ENCODE data around the gene SUCO. TPM values are rescaled to one million over a fixed set of nuclear protein-coding genes. Genes with fewer than 3 reads are reported as not detected.

SUCO gene
- total and polyA plus RNA-seq, 2 experiments from 2014 or later, result 39.1 to 113 TPM

DNA sequence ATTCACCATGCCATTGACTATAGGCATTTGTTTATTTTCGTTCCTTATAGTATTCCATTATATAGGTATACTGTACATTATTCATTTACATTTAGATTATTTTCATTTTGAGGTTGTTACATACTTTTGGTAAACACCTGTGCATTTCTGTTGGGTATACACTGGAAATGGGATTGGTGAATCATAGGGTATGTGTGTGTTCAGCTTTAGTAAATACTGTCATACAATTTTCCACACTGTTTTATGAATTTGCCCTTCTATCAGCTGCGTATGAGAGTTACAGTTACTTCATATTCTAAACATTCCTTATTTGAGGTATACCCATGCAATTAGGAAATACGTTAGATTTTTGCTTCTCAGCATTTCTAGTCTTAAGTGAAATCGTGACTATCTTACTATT, 70.9 kb downstream of the SUCO start:
- Histone ChIP-seq H3K79me2 (peaks cover 5% of the 10 kb centered on the region), H3K4me2 (no peak overlapping the region), H4K20me1 (ENCODE audit: insufficient read depth, poor library complexity, severe bottlenecking) (no peaks in the 10 kb centered on the region), H3K9me2 (replicated peaks; ENCODE audit: insufficient read depth) (no peaks in the 10 kb centered on the region), H3K4me3 (no peak overlapping the region), H3K27ac (no peak overlapping the region), H3K9me3 (ENCODE audit: low read depth) (no peaks in the 10 kb centered on the region), H3K27me3 (no peaks in the 10 kb centered on the region), H2AFZ (no peak overlapping the region), H3K36me3 (replicated peaks; ENCODE audit: insufficient read depth, low read depth) (peaks cover 4% of the 10 kb centered on the region), H3K4me1 (ENCODE audit: insufficient read depth) (peaks cover 12% of the 10 kb centered on the region)
- TF ChIP-seq EZH2 (IDR thresholded peaks at IDR 0.05; ENCODE audit: borderline replicate concordance) (no peak), CTCF (IDR thresholded peaks at IDR 0.05; ENCODE audit: poor library complexity) (no peak), EZH2phosphoT487 (IDR thresholded peaks at IDR 0.05; ENCODE audit: low read depth, severe bottlenecking, unreplicated experiment) (no peak)
- DNase-seq (ENCODE audit: low spot score), result no peak
- WGBS (ENCODE audit: low lambda C conversion rate, missing lambda C conversion rate), result 97% methylated on average over 4 of the region's 4 CpGs

GRCh38 chr1:172605641-172606040, 72.7 kb downstream of the SUCO start:
- Histone ChIP-seq H3K9me3 (ENCODE audit: low read depth) (no peaks in the 10 kb centered on the region), H3K27me3 (no peaks in the 10 kb centered on the region), H2AFZ (no peak overlapping the region), H3K4me1 (ENCODE audit: insufficient read depth) (peaks cover 12% of the 10 kb centered on the region), H3K27ac (no peak overlapping the region), H4K20me1 (ENCODE audit: insufficient read depth, poor library complexity, severe bottlenecking) (no peaks in the 10 kb centered on the region), H3K79me2 (no peaks in the 10 kb centered on the region), H3K36me3 (replicated peaks; ENCODE audit: insufficient read depth, low read depth) (peaks cover 4% of the 10 kb centered on the region), H3K9me2 (replicated peaks; ENCODE audit: insufficient read depth) (no peaks in the 10 kb centered on the region), H3K4me3 (no peak overlapping the region), H3K4me2 (no peak overlapping the region)
- 97% methylated on average over 2 of the region's 2 CpGs for WGBS (ENCODE audit: low lambda C conversion rate, missing lambda C conversion rate)
- TF ChIP-seq EZH2 (IDR thresholded peaks at IDR 0.05; ENCODE audit: borderline replicate concordance), result no peak
- TF ChIP-seq CTCF (IDR thresholded peaks at IDR 0.05; ENCODE audit: poor library complexity), result no peak
- no peak for DNase-seq (ENCODE audit: low spot score)

- Histone ChIP-seq H3K4me3 (no peak overlapping the region), H3K9me2 (replicated peaks; ENCODE audit: insufficient read depth) (no peaks in the 10 kb centered on the region), H3K27me3 (no peaks in the 10 kb centered on the region), H3K27ac (no peak overlapping the region), H3K4me2 (no peak overlapping the region), H4K20me1 (ENCODE audit: insufficient read depth, poor library complexity, severe bottlenecking) (no peaks in the 10 kb centered on the region), H3K79me2 (no peaks in the 10 kb centered on the region), H2AFZ (no peak overlapping the region), H3K36me3 (replicated peaks; ENCODE audit: insufficient read depth, low read depth) (peaks cover 3% of the 10 kb centered on the region), H3K9me3 (ENCODE audit: low read depth) (no peaks in the 10 kb centered on the region), H3K4me1 (ENCODE audit: insufficient read depth) (peaks cover 12% of the 10 kb centered on the region)
- no peak for DNase-seq (ENCODE audit: low spot score)
- TF ChIP-seq CTCF (IDR thresholded peaks at IDR 0.05; ENCODE audit: poor library complexity) (no peak), EZH2phosphoT487 (IDR thresholded peaks at IDR 0.05; ENCODE audit: low read depth, severe bottlenecking, unreplicated experiment) (no peak), EZH2 (IDR thresholded peaks at IDR 0.05; ENCODE audit: borderline replicate concordance) (no peak)
Measured at GRCh38 chr1:172607145-172607544, 74.2 kb downstream of the SUCO start.

DNA sequence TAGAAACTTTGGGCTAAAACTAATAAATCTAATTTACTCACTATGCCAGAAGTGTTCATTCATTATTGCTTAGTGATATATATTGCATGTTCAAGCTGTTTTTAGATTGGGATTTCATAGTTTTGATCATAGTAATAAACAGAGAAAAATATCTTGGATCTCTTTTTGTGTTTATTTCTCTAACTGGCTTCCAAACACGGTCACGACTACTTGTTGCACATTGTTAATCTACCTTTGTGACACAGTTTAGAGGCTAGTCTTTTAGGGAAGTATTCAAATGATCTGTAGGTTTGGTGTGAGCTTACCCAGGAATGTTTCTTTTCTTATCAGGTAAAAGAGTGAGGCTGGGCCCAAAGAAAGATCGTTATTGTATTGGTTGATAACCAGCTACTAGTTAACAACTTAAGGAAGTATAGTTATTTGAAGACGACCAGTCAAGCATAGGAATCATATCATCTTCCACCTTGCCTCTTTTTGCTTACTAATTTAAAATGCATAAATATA, 75.2 kb downstream of the SUCO start:
- H3K4me1 ChIP-seq (ENCODE audit: insufficient read depth), result peaks cover 12% of the 10 kb centered on the region
- no peak for TF ChIP-seq EZH2phosphoT487 (IDR thresholded peaks at IDR 0.05; ENCODE audit: low read depth, severe bottlenecking, unreplicated experiment)
- no peak for TF ChIP-seq CTCF (IDR thresholded peaks at IDR 0.05; ENCODE audit: poor library complexity)
- no peaks in the 10 kb centered on the region for H3K27me3 ChIP-seq
- no peak overlapping the region for H3K4me3 ChIP-seq
- H3K9me2 ChIP-seq (replicated peaks; ENCODE audit: insufficient read depth), result no peaks in the 10 kb centered on the region
- no peak overlapping the region for H3K27ac ChIP-seq
- no peak overlapping the region for H2AFZ ChIP-seq
- 58% methylated on average over 4 of the region's 4 CpGs for WGBS (ENCODE audit: low lambda C conversion rate, missing lambda C conversion rate)
- no peak overlapping the region for H3K4me2 ChIP-seq
- no peaks in the 10 kb centered on the region for H3K9me3 ChIP-seq (ENCODE audit: low read depth)
- DNase-seq (ENCODE audit: low spot score), result no peak
- no peaks in the 10 kb centered on the region for H3K79me2 ChIP-seq
- no peaks in the 10 kb centered on the region for H4K20me1 ChIP-seq (ENCODE audit: insufficient read depth, poor library complexity, severe bottlenecking)
- H3K36me3 ChIP-seq (replicated peaks; ENCODE audit: insufficient read depth, low read depth), result no peaks in the 10 kb centered on the region
